Vagina (tissue), 2 donors: Measurements from ENCODE around the gene MBD4.

Source experiments
- CTCF ChIP-seq, 3 experiments: fragments of 450-650 bp in 2 of 3; fragments of 200-600 bp in 1 of 3; sonication (generic) in 1 of 3; IDR thresholded peaks; one replicate each; pipeline ENCODE4 v1.5.1; 2017 to 2019; ENCODE audit warnings: antibody characterized with exemption in 3 of 3, mild to moderate bottlenecking in 2 of 3, moderate library complexity in 2 of 3
- POLR2A ChIP-seq, 2 donors: fragments of 450-650 bp; IDR thresholded peaks; one replicate each; pipeline ENCODE4 v1.6.1; 2017; ENCODE audit warnings: antibody characterized with exemption in 2 of 2, mild to moderate bottlenecking in 2 of 2, moderate library complexity in 2 of 2

GRCh38 chr3:129417326-129417725, 22.4 kb downstream of the MBD4 start:
- no peak for TF ChIP-seq CTCF (IDR thresholded peaks at IDR 0.05)
- no peak for TF ChIP-seq POLR2A (IDR thresholded peaks at IDR 0.05)
